Natural killer cell treated with Interleukin-12 subunit alpha and Interleukin-12 subunit beta and Interleukin-15 and Interleukin-18, amount 100 ng/mL, for 72 hours (primary cell): ENCODE results near the gene OR1J2. TPM values are rescaled to one million over a fixed set of nuclear protein-coding genes. Genes with fewer than 3 reads are reported as not detected.
"Not testable (repeated sequence)": the region's sequence is repeated elsewhere in the genome, so short reads cannot be mapped to it uniquely, and the experiment has no call there.

ENCODE experiments used
- ATAC-seq, 2 donors: fragments of 150-1000 bp; cut with Tn5 transposase in 1 of 2; sonication (Bioruptor Pico), chemical (Tn5 transposase) in 1 of 2; 2 replicates each; pipeline ENCODE4 v1.10.0; 2021
- DNase-seq: peaks from one replicate; pipeline ENCODE4 v3.0.0; 2022; ENCODE audit warnings: low spot score
- H3K27ac Mint-ChIP-seq, 2 donors: 1 replicate in 1 of 2; 2 replicates in 1 of 2; pipeline ENCODE4 v1.8.0; 2022; ENCODE audit warnings: mixed read lengths in 2 of 2, mild to moderate bottlenecking in 1 of 2, moderate library complexity in 1 of 2
- H3K27me3 Mint-ChIP-seq, 2 donors: 1 replicate in 1 of 2; 2 replicates in 1 of 2; pipeline ENCODE4 v1.8.0; 2022; ENCODE audit warnings: mixed read lengths in 2 of 2
- H3K36me3 Mint-ChIP-seq: one replicate; pipeline ENCODE4 v1.8.0; 2022; ENCODE audit warnings: mixed read lengths
- H3K4me1 Mint-ChIP-seq, 2 donors: 1 replicate in 1 of 2; 2 replicates in 1 of 2; pipeline ENCODE4 v1.8.0; 2022; ENCODE audit warnings: low read depth in 2 of 2, mixed read lengths in 2 of 2, mild to moderate bottlenecking in 1 of 2
- H3K4me3 Mint-ChIP-seq: one replicate; pipeline ENCODE4 v1.8.0; 2022; ENCODE audit warnings: mixed read lengths
- H3K9me3 Mint-ChIP-seq: 2 replicates; pipeline ENCODE4 v1.8.0; 2022; ENCODE audit warnings: mixed read lengths
- total RNA-seq, 2 donors: library from RNA; stranded (reverse); gene quantifications; one replicate each; pipeline ENCODE4 v1.2.3, GENCODE V29; 2022

OR1J2 gene
- total RNA-seq, 2 donors from 2014 or later, result not detected

- Mint-ChIP-seq H3K27ac (no peak within 1 kb of the TSS), H3K4me3 (no peak within 1 kb of the TSS), H3K36me3 (no peaks in the 10 kb centered on the region), H3K4me1 (no peaks in the 10 kb centered on the region), H3K27me3 (peaks cover 14 to 25% of the 10 kb centered on the region in 2 donors), H3K9me3 (no peaks in the 10 kb centered on the region)
- ATAC-seq (peak in 1 of 2 donors; percentile 28), DNase-seq (no peak)
Measured at GRCh38 chr9:122518841-122519240, 8.2 kb downstream of the OR1J2 start, which contains the start of gene OR1J4. TSS of gene OR1J4 (plus strand) at chr9:122519141. CDS start at chr9:122519141, 0 bp downstream.

- ATAC-seq, result no peak
- peaks cover 15 to 26% of the 10 kb centered on the region in 2 donors for H3K27me3 Mint-ChIP-seq
- no peak overlapping the region for H3K4me3 Mint-ChIP-seq
- H3K9me3 Mint-ChIP-seq, result no peaks in the 10 kb centered on the region
- no peak overlapping the region for H3K27ac Mint-ChIP-seq
- no peak for DNase-seq
- H3K4me1 Mint-ChIP-seq, result no peaks in the 10 kb centered on the region
- H3K36me3 Mint-ChIP-seq, result no peaks in the 10 kb centered on the region
Measured at GRCh38 chr9:122519376-122519775, 8.8 kb downstream of the OR1J2 start.

GRCh38 chr9:122526602-122527001 lies 16.0 kb downstream of the OR1J2 start:
- Mint-ChIP-seq H3K4me3 (no peak overlapping the region), H3K4me1 (no peaks in the 10 kb centered on the region), H3K27ac (no peak overlapping the region), H3K9me3 (no peaks in the 10 kb centered on the region), H3K36me3 (no peaks in the 10 kb centered on the region), H3K27me3 (peaks cover 23 to 28% of the 10 kb centered on the region in 2 donors)
- ATAC-seq, result no peak
- DNase-seq, result no peak

DNA sequence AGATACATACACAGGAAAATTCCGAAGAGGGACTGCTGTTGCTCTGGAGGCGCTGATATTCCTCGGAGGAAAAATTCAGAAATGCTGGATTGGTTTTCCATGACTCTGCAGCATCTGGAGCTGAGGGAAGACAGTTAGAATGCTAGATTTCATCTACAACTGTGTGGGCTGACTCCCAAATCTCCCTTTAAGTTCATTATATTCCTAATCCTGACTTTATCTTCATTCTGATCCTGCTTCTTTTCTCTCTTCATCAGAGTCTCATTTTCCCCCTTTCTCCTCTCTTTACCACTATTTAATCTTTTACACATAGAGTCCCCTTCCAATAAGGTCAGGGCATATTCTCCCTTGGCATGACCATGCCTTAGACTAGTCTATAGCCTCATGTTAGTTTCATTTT lies 16.6 kb downstream of the OR1J2 start, which contains the start of gene OR1N1:
Gene OR1N1 (minus strand): TSS at position 101 of the 400 bp plus-strand sequence. CDS start 0 bp downstream, at position 101.
- H3K27ac Mint-ChIP-seq, result no peak within 1 kb of the TSS
- peaks cover 23 to 28% of the 10 kb centered on the region in 2 donors for H3K27me3 Mint-ChIP-seq
- no peaks in the 10 kb centered on the region for H3K9me3 Mint-ChIP-seq
- ATAC-seq (no peak), DNase-seq (no peak)
- H3K4me1 Mint-ChIP-seq, result no peaks in the 10 kb centered on the region
- H3K4me3 Mint-ChIP-seq, result no peak within 1 kb of the TSS
- no peaks in the 10 kb centered on the region for H3K36me3 Mint-ChIP-seq

- H3K4me1 Mint-ChIP-seq, H3K9me3 Mint-ChIP-seq, DNase-seq, ATAC-seq, H3K27ac Mint-ChIP-seq, H3K36me3 Mint-ChIP-seq, H3K4me3 Mint-ChIP-seq: not testable (repeated sequence)
- peaks cover 19 to 42% of the 10 kb centered on the region in 2 donors for H3K27me3 Mint-ChIP-seq
Measured at GRCh38 chr9:122531157-122531556, 20.6 kb downstream of the OR1J2 start.

GRCh38 chr9:122536134-122536533 lies 25.5 kb downstream of the OR1J2 start:
- Mint-ChIP-seq H3K4me3 (no peak overlapping the region), H3K9me3 (no peaks in the 10 kb centered on the region), H3K27ac (no peak overlapping the region), H3K27me3 (peaks cover 12 to 39% of the 10 kb centered on the region in 2 donors), H3K36me3 (no peaks in the 10 kb centered on the region), H3K4me1 (no peaks in the 10 kb centered on the region)
- DNase-seq, result no peak
- ATAC-seq, result no peak

GRCh38 chr9:122537066-122537465 lies 26.5 kb downstream of the OR1J2 start:
- DNase-seq, ATAC-seq, H3K4me1 Mint-ChIP-seq, H3K9me3 Mint-ChIP-seq, H3K36me3 Mint-ChIP-seq, H3K27ac Mint-ChIP-seq, H3K4me3 Mint-ChIP-seq: not testable (repeated sequence)
- H3K27me3 Mint-ChIP-seq, result peaks cover 12 to 48% of the 10 kb centered on the region in 2 donors

DNA sequence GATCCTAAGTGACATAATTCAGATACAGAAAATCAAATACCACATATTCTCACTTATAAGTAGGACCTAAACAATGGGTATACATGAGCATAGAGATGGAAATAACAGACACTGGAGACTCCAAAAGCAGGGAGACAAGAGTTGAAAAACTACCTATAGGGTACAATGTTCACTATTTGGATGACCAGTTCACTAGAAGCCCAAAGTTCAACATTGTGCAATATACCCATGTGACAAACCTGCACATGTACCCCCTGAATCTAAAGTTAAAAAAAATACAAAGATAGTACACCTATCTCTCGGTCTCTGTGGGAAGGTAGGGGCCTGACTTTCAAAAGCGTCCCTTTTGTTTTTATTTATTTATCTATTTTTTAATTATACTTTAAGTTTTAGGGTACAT lies 28.2 kb downstream of the OR1J2 start:
- Mint-ChIP-seq H3K27me3 (peaks cover 12 to 41% of the 10 kb centered on the region in 2 donors), H3K4me1 (no peaks in the 10 kb centered on the region), H3K4me3 (no peak overlapping the region), H3K36me3 (no peaks in the 10 kb centered on the region), H3K27ac (no peak overlapping the region), H3K9me3 (no peaks in the 10 kb centered on the region)
- ATAC-seq, result no peak
- DNase-seq, result no peak

GRCh38 chr9:122546196-122546595 lies 35.6 kb downstream of the OR1J2 start:
- Mint-ChIP-seq H3K4me1 (no peaks in the 10 kb centered on the region), H3K27me3 (peaks cover 17 to 51% of the 10 kb centered on the region in 2 donors), H3K4me3 (no peak overlapping the region), H3K36me3 (no peaks in the 10 kb centered on the region), H3K27ac (no peak overlapping the region), H3K9me3 (no peaks in the 10 kb centered on the region)
- ATAC-seq (no peak), DNase-seq (no peak)

GRCh38 chr9:122551371-122551770 lies 40.8 kb downstream of the OR1J2 start:
- H3K4me3 Mint-ChIP-seq, result no peak overlapping the region
- no peak for ATAC-seq
- no peaks in the 10 kb centered on the region for H3K36me3 Mint-ChIP-seq
- H3K4me1 Mint-ChIP-seq, result no peaks in the 10 kb centered on the region
- no peaks in the 10 kb centered on the region for H3K9me3 Mint-ChIP-seq
- no peak for DNase-seq
- peaks cover 34 to 47% of the 10 kb centered on the region in 2 donors for H3K27me3 Mint-ChIP-seq
- H3K27ac Mint-ChIP-seq, result no peak overlapping the region

- Mint-ChIP-seq H3K27me3 (peaks cover 34 to 47% of the 10 kb centered on the region in 2 donors), H3K4me3 (no peak within 1 kb of the TSS), H3K27ac (no peak within 1 kb of the TSS), H3K9me3 (no peaks in the 10 kb centered on the region), H3K4me1 (no peaks in the 10 kb centered on the region), H3K36me3 (no peaks in the 10 kb centered on the region)
- ATAC-seq (no peak), DNase-seq (no peak)
Measured at GRCh38 chr9:122552812-122553211, 42.2 kb downstream of the OR1J2 start, which contains the start of gene OR1N2. TSS of gene OR1N2 (plus strand) at chr9:122553112. CDS start at chr9:122553212, 100 bp downstream.

Other genes starting within 250 kb of the OR1J2 start
- 10 to 100 TPM; 29.0 to 34.4 TPM for gene RBM18, start 246.0 kb upstream of the OR1J2 start, total RNA-seq
- 10 to 100 TPM; 41.7 to 60.9 TPM for gene MRRF, start 245.9 kb upstream of the OR1J2 start, total RNA-seq
- under 1 TPM; 0.69 to 0.89 TPM for gene PTGS1, start 139.8 kb upstream of the OR1J2 start, total RNA-seq
- not detected for gene OR1J1, start 32.9 kb upstream of the OR1J2 start, total RNA-seq
- gene OR1J4, start 8.3 kb downstream of the OR1J2 start, total RNA-seq, result not detected
- gene OR1N1, start 16.5 kb downstream of the OR1J2 start, total RNA-seq, result not detected
- not detected for gene OR1N2, start 42.3 kb downstream of the OR1J2 start, total RNA-seq
- gene OR1L8, start 72.6 kb downstream of the OR1J2 start, total RNA-seq, result under 1 TPM in 1 of 2 donors, not detected in 1; 0.45 TPM
- gene OR1Q1, start 103.9 kb downstream of the OR1J2 start, total RNA-seq, result not detected
- gene OR1B1, start 146.8 kb downstream of the OR1J2 start, total RNA-seq, result not detected
- gene OR1L1, start 150.9 kb downstream of the OR1J2 start, total RNA-seq, result not detected
- not detected for gene OR1L3, start 164.3 kb downstream of the OR1J2 start, total RNA-seq
- gene OR1L4, start 213.2 kb downstream of the OR1J2 start, total RNA-seq, result not detected
- gene OR1L6, start 231.5 kb downstream of the OR1J2 start, total RNA-seq, result not detected